SK-N-SH treated with all-trans-retinoic acid at 6 μM for 48 hours (cell line): ENCODE measurements around the gene MRPS14.

ENCODE experiments used
- ATAC-seq: fragments of 200-7000 bp; cut with Tn5 transposase; 3 replicates; pipeline ENCODE4 v1.9.1; 2020; ENCODE audit warnings: mild to moderate bottlenecking, moderate library complexity
- ARNTL ChIP-seq: fragments of 450-650 bp; formaldehyde crosslinking; IDR thresholded peaks from 2 replicates; pipeline ENCODE4 v1.5.0; 2020; ENCODE audit warnings: low read depth, mild to moderate bottlenecking, moderate library complexity, borderline replicate concordance
- BACH2 ChIP-seq: fragments of 250-450 bp; sonication (Bioruptor Pico); IDR thresholded peaks from 2 replicates; pipeline ENCODE4 v1.9.0; 2021; ENCODE audit warnings: mild to moderate bottlenecking, borderline replicate concordance
- CSDC2 ChIP-seq: fragments of 250-450 bp; sonication (Bioruptor Pico); IDR thresholded peaks from 2 replicates; pipeline ENCODE4 v1.5.0; 2020; ENCODE audit warnings: mild to moderate bottlenecking, moderate library complexity
- CSRNP3 ChIP-seq: fragments of 250-450 bp; sonication (Bioruptor Pico); IDR thresholded peaks from 2 replicates; pipeline ENCODE4 v1.5.1; 2021; ENCODE audit warnings: mild to moderate bottlenecking, moderate library complexity
- ESRRG ChIP-seq: fragments of 250-450 bp; sonication (Bioruptor Pico); IDR thresholded peaks from 2 replicates; pipeline ENCODE4 v1.6.1; 2021; ENCODE audit warnings: mild to moderate bottlenecking
- GLIS3 ChIP-seq: fragments of 250-450 bp; sonication (Bioruptor Pico); IDR thresholded peaks from 2 replicates; pipeline ENCODE4 v1.5.0; 2020; ENCODE audit warnings: mild to moderate bottlenecking, moderate library complexity
- OSR1 ChIP-seq: fragments of 250-450 bp; sonication (Bioruptor Pico); IDR thresholded peaks from 2 replicates; pipeline ENCODE4 v1.8.0; 2022; ENCODE audit warnings: moderate library complexity, mild to moderate bottlenecking, inconsistent platforms
- POU6F1 ChIP-seq: fragments of 250-450 bp; sonication (Bioruptor Pico); IDR thresholded peaks from 2 replicates; pipeline ENCODE4 v1.8.0; 2021; ENCODE audit warnings: low read depth, mild to moderate bottlenecking, moderate library complexity, borderline replicate concordance
- RARB ChIP-seq: fragments of 250-450 bp; sonication (Bioruptor Pico); IDR thresholded peaks from 2 replicates; pipeline ENCODE4 v1.8.0; 2021; ENCODE audit warnings: mild to moderate bottlenecking, moderate library complexity
- SNAI2 ChIP-seq: fragments of 250-450 bp; sonication (Bioruptor Pico); IDR thresholded peaks from 2 replicates; pipeline ENCODE4 v1.5.0; 2020; ENCODE audit warnings: mild to moderate bottlenecking, moderate library complexity
- TCF4 ChIP-seq: fragments of 250-450 bp; sonication (Bioruptor Pico); IDR thresholded peaks from 2 replicates; pipeline ENCODE4 v1.8.0; 2021; ENCODE audit warnings: mild to moderate bottlenecking, moderate library complexity, borderline replicate concordance
- TOX ChIP-seq: fragments of 250-450 bp; sonication (Bioruptor Pico); IDR thresholded peaks from 2 replicates; pipeline ENCODE4 v1.8.0; 2021; ENCODE audit warnings: mild to moderate bottlenecking, moderate library complexity, borderline replicate concordance
- ZC3H10 ChIP-seq: fragments of 250-450 bp; sonication (Bioruptor Pico); IDR thresholded peaks from 2 replicates; pipeline ENCODE4 v1.5.1; 2021; ENCODE audit warnings: mild to moderate bottlenecking, moderate library complexity
- ZFP3 ChIP-seq: fragments of 250-450 bp; sonication (Bioruptor Pico); IDR thresholded peaks from 2 replicates; pipeline ENCODE4 v1.5.0; 2020; ENCODE audit warnings: mild to moderate bottlenecking, moderate library complexity
- ZFP30 ChIP-seq: fragments of 450-650 bp; formaldehyde crosslinking; IDR thresholded peaks from 2 replicates; pipeline ENCODE4 v1.5.0; 2022; ENCODE audit warnings: mild to moderate bottlenecking, moderate library complexity
- TF ChIP-seq, protein P1 (sequence below): fragments of 250-450 bp; sonication (Bioruptor Pico); IDR thresholded peaks from 2 replicates; pipeline ENCODE4 v1.5.0; 2020; ENCODE audit warnings: mild to moderate bottlenecking, moderate library complexity

MRPS14 gene

DNA sequence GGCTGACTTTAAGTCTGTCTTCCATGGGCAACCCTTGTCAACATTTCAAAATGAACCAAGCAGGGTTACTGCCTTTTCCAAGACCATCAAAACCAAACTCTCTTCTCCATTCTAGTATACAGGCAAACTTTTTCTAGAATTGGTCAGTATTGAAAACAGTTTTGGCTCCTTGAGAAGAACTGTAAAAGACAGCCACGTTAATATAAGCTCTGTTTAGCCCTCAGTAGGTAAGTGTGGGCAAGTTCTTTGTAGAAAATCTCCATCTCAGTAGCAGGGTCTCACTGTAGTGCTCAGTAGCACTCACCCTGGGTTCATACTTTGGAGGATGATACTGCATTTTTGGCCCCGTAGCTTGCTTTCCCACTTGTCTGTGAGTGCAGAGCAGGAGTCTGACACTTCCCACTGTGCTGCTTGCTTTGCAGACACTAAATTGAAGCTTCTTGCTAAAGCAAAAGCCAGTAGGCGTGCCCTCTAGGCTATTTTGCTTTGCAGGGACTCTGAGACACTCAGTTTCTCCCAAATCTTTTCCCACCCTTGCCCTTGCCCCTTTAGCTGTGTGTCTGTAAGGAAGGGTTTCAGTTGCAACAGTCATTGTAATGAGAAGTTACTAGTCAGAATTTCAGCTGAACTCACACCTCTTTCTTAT lies 57.7 kb downstream of the MRPS14 start:
- ATAC-seq = peak; percentile 25; the same call in 2 of the 3 replicates

GRCh38 chr1:174964972-174965361 lies 58.3 kb downstream of the MRPS14 start:
- ATAC-seq = peak; percentile 42
- no peak for TF ChIP-seq GLIS3 (CRISPR knock-in tag)
- TF ChIP-seq ARNTL (CRISPR knock-in tag) = no peak
- no peak for TF ChIP-seq TCF4
- TF ChIP-seq SNAI2 = no peak
- TF ChIP-seq RARB (CRISPR knock-in tag) = no peak
- TF ChIP-seq ESRRG (CRISPR knock-in tag) = no peak
- TF ChIP-seq ZC3H10 (CRISPR knock-in tag) = no peak

More for the DNA sequence above, 57.7 kb downstream of the MRPS14 start:
- TF ChIP-seq ZFP30 (CRISPR knock-in tag) = no peak
- no peak for TF ChIP-seq ARNTL (CRISPR knock-in tag)
- TF ChIP-seq BACH2 = no peak
- no peak for TF ChIP-seq CSDC2 (CRISPR knock-in tag)
- TF ChIP-seq ZC3H10 (CRISPR knock-in tag) = no peak
- no peak for TF ChIP-seq POU6F1 (CRISPR knock-in tag)

- no peak for ATAC-seq
- TF ChIP-seq CSRNP3 (no peak), TOX (CRISPR knock-in tag) (no peak), RARB (CRISPR knock-in tag) (no peak), ESRRG (CRISPR knock-in tag) (no peak), ZFP3 (no peak)
- TF ChIP-seq, all 23 proteins: peak for 0
Observed at GRCh38 chr1:174964261-174964971, 58.8 kb downstream of the MRPS14 start.

GRCh38 chr1:174963529-174964125 lies 59.6 kb downstream of the MRPS14 start:
- ATAC-seq = no peak
- TF ChIP-seq, protein P1, sequence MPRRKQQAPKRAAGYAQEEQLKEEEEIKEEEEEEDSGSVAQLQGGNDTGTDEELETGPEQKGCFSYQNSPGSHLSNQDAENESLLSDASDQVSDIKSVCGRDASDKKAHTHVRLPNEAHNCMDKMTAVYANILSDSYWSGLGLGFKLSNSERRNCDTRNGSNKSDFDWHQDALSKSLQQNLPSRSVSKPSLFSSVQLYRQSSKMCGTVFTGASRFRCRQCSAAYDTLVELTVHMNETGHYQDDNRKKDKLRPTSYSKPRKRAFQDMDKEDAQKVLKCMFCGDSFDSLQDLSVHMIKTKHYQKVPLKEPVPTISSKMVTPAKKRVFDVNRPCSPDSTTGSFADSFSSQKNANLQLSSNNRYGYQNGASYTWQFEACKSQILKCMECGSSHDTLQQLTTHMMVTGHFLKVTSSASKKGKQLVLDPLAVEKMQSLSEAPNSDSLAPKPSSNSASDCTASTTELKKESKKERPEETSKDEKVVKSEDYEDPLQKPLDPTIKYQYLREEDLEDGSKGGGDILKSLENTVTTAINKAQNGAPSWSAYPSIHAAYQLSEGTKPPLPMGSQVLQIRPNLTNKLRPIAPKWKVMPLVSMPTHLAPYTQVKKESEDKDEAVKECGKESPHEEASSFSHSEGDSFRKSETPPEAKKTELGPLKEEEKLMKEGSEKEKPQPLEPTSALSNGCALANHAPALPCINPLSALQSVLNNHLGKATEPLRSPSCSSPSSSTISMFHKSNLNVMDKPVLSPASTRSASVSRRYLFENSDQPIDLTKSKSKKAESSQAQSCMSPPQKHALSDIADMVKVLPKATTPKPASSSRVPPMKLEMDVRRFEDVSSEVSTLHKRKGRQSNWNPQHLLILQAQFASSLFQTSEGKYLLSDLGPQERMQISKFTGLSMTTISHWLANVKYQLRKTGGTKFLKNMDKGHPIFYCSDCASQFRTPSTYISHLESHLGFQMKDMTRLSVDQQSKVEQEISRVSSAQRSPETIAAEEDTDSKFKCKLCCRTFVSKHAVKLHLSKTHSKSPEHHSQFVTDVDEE (CRISPR knock-in tag) = no peak
- TF ChIP-seq OSR1 = no peak
- no peak for TF ChIP-seq CSRNP3
- no peak for TF ChIP-seq GLIS3 (CRISPR knock-in tag)
- no peak for TF ChIP-seq POU6F1 (CRISPR knock-in tag)
- TF ChIP-seq, all 23 proteins: peak for 0
